ENCODE results near the gene KLHL29. TPM values are rescaled to one million over a fixed set of nuclear protein-coding genes. Genes with fewer than 3 reads are reported as not detected.
A peak's percentile ranks its signal among the peaks of the same experiment; 100 is the strongest.

The KLHL29 gene
- total and polyA plus RNA-seq, 10 of the 15 experiments (the other 5 are each of a cell fraction or from before 2014, with no cell fraction given), result 1.4 to 19.5 (median 6.1) TPM

DNA sequence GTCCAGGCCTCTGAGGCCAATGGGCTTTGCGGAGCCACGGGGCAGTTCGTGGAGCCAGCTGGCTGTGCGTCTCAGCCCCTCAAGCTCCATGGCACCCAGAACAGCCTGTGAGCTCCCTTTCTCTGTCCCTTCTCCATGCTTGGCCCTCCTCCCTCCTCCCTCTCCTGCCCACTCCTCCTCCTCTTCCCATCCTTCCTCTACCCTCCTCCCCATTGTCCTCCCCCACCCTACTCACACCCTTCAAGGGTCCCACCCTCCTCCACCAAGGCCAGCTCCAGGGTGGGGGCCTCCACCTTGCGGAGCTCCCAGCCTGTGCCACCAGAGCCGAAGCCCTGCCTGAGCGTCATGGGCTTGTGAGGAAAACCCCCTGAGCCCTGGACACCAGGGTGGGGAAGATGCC lies 273.0 kb downstream of the KLHL29 start:
- no peaks in the 10 kb centered on the region for H3K9me3 ChIP-seq (replicated peaks; ENCODE audit: control insufficient read depth, insufficient read depth, low read length)
- no peak overlapping the region for H3K9ac ChIP-seq (ENCODE audit: control insufficient read depth, insufficient read depth, low read length)
- H4K20me1 ChIP-seq (ENCODE audit: control insufficient read depth, insufficient read depth), result no peaks in the 10 kb centered on the region
- H3K36me3 ChIP-seq (ENCODE audit: control insufficient read depth in 2 of 2, insufficient read depth in 2 of 2, low read length in 1 of 2), result peaks cover 0 to 1% of the 10 kb centered on the region in 2 experiments; a peak in 1 of 4 replicates
- 63% methylated on average over 3 of the region's 7 CpGs for WGBS (ENCODE audit: insufficient coverage, insufficient replicate concordance, low lambda C conversion rate, missing lambda C conversion rate)
- in situ Hi-C loops (cut with MboI) (no loop called here), intact Hi-C loops (cut with micrococcal nuclease; ENCODE audit: unreplicated experiment) (no loop called here)
- ChIA-PET SMC1A (ENCODE audit: uncharacterized antibody, unreplicated experiment) (no interaction called here), CTCF (no interaction called here), POLR2A (no interaction called here), RAD21 (ENCODE audit: unreplicated experiment) (no interaction called here)
- H3K4me1 ChIP-seq (ENCODE audit: control insufficient read depth, insufficient read depth, low read length), result peaks cover 4% of the 10 kb centered on the region; the same call in 1 of the 2 replicates
- ATAC-seq (no peak), FAIRE-seq (no peak), DNase-seq (ENCODE audit: low read depth, low spot score) (no peak)
- H3K27ac ChIP-seq (ENCODE audit: control insufficient read depth, insufficient read depth), result no peak overlapping the region
- H3K4me2 ChIP-seq (ENCODE audit: control insufficient read depth, insufficient read depth), result no peak overlapping the region
- H3K27me3 ChIP-seq (replicated peaks in 1 of 2; ENCODE audit: control insufficient read depth in 2 of 2, insufficient read depth in 2 of 2, low read length in 1 of 2), result no peaks in the 10 kb centered on the region
- no peaks in the 10 kb centered on the region for H3K79me2 ChIP-seq (ENCODE audit: control insufficient read depth, insufficient read depth, low read length)
- no peak overlapping the region for H3K4me3 ChIP-seq
- BruUV-seq (replicated peaks), result no TSS peak
- TF ChIP-seq SMAD1 (IDR thresholded peaks at IDR 0.05; ENCODE audit: low read depth, partially characterized antibody), result no peak
- no peak for TF ChIP-seq SMC3 (IDR thresholded peaks at IDR 0.05; ENCODE audit: borderline replicate concordance, low read length)
- no peak for TF ChIP-seq ZNF274 (IDR thresholded peaks at IDR 0.05; ENCODE audit: insufficient read depth, insufficient read length)
- no peak for TF ChIP-seq KLF5 (IDR thresholded peaks at IDR 0.05; ENCODE audit: partially characterized antibody)
- no peak for TF ChIP-seq WRNIP1 (IDR thresholded peaks at IDR 0.05; ENCODE audit: borderline replicate concordance, low read depth, low read length)
- H2AFZ ChIP-seq (ENCODE audit: control insufficient read depth, low read depth, low read length), result no peak overlapping the region

- ChIA-PET CTCF (interaction anchor here (0.7 kb wide), 1 partner anchor 115 kb away, joined by 3 read pairs; no protein-coding TSS in a partner anchor), RAD21 (ENCODE audit: unreplicated experiment) (no interaction called here), POLR2A (no interaction called here), SMC1A (ENCODE audit: uncharacterized antibody, unreplicated experiment) (no interaction called here)
- H3K9me3 ChIP-seq (replicated peaks; ENCODE audit: control insufficient read depth, insufficient read depth, low read length), result no peaks in the 10 kb centered on the region
- H3K36me3 ChIP-seq (ENCODE audit: control insufficient read depth in 2 of 2, insufficient read depth in 2 of 2, low read length in 1 of 2), result peaks cover 0 to 1% of the 10 kb centered on the region in 2 experiments; a peak in 1 of 4 replicates
- no peak overlapping the region for H3K27ac ChIP-seq (ENCODE audit: control insufficient read depth, insufficient read depth)
- intact Hi-C loops (cut with micrococcal nuclease; ENCODE audit: unreplicated experiment), result no loop called here
- H3K4me2 ChIP-seq (ENCODE audit: control insufficient read depth, insufficient read depth), result no peak overlapping the region
- H3K27me3 ChIP-seq (replicated peaks in 1 of 2; ENCODE audit: control insufficient read depth in 2 of 2, insufficient read depth in 2 of 2, low read length in 1 of 2), result no peaks in the 10 kb centered on the region
- no peak overlapping the region for H3K4me3 ChIP-seq
- no peaks in the 10 kb centered on the region for H3K79me2 ChIP-seq (ENCODE audit: control insufficient read depth, insufficient read depth, low read length)
- peak overlapping the region; percentile 48 for H2AFZ ChIP-seq (ENCODE audit: control insufficient read depth, low read depth, low read length)
- no TSS peak for BruUV-seq (replicated peaks)
- WGBS (ENCODE audit: insufficient coverage, insufficient replicate concordance, low lambda C conversion rate, missing lambda C conversion rate), result 49% methylated on average over 19 of the region's 19 CpGs
- DNase-seq (ENCODE audit: low read depth, low spot score) (no peak), ATAC-seq (no peak), FAIRE-seq (no peak)
- TF ChIP-seq SPI1 (IDR thresholded peaks at IDR 0.05; ENCODE audit: borderline replicate concordance, insufficient read depth, low read depth, low read length) (peak; percentile 25; the same call in 1 of the 2 replicates), NR2C1 (IDR thresholded peaks at IDR 0.05) (no peak), TAF1 (IDR thresholded peaks at IDR 0.05; ENCODE audit: borderline replicate concordance, low read depth, low read length) (0 out of 2 replicates have a peak, but pooled peaks have one; percentile 34), POLR2A (IDR thresholded peaks at IDR 0.05; ENCODE audit: low read depth, low read length) (peak; percentile 47; the same call in 1 of the 2 replicates), EGR1 (IDR thresholded peaks at IDR 0.05; ENCODE audit: borderline replicate concordance in 1 of 2, low read depth in 2 of 2, low read length in 2 of 2) (0 out of 3 replicates have a peak, but pooled peaks of 1 of the 2 experiments have one; percentile 40), NFYA (IDR thresholded peaks at IDR 0.05; ENCODE audit: borderline replicate concordance, low read depth, low read length) (no peak), SRF (IDR thresholded peaks at IDR 0.05; ENCODE audit: low read depth in 2 of 2, low read length in 2 of 2) (no peak)
- peaks cover 4% of the 10 kb centered on the region; the same call in 1 of the 2 replicates for H3K4me1 ChIP-seq (ENCODE audit: control insufficient read depth, insufficient read depth, low read length)
- H3K9ac ChIP-seq (ENCODE audit: control insufficient read depth, insufficient read depth, low read length), result no peak overlapping the region
- H4K20me1 ChIP-seq (ENCODE audit: control insufficient read depth, insufficient read depth), result no peaks in the 10 kb centered on the region
- in situ Hi-C loops (cut with MboI), result no loop called here
These were observed 273.5 kb downstream of the KLHL29 start for GRCh38 chr2:23658466-23658942.
